Measurements from ENCODE around the gene TMEM150C. TPM values are rescaled to one million over a fixed set of nuclear protein-coding genes. Genes with fewer than 3 reads are reported as not detected.

TMEM150C gene
- total and polyA plus RNA-seq, 7 experiments from 2014 or later = 0.07 to 0.18 TPM; not detected in 5

- ChIA-PET POLR2A (no interaction called here), CTCF (no interaction called here)
- no peaks in the 10 kb centered on the region for H3K4me1 ChIP-seq (ENCODE audit: control insufficient read depth in 2 of 2, insufficient read depth in 2 of 2, low read length in 2 of 2)
- no peak overlapping the region for H3K27ac ChIP-seq (ENCODE audit: low read depth, low read length)
- Mint-ChIP-seq H3K4me1 (no peaks in the 10 kb centered on the region), H3K36me3 (peaks cover 0 to 7% (median 0%) of the 10 kb centered on the region in 5 donors), H3K9me3 (peaks cover 0 to 2% (median 0%) of the 10 kb centered on the region in 11 donors), H3K4me3 (no peak overlapping the region), H3K27me3 (peaks cover 3 to 43% (median 32%) of the 10 kb centered on the region in 5 donors), H3K27ac (no peak overlapping the region)
- H3K9me3 ChIP-seq (ENCODE audit: control insufficient read depth in 2 of 3, low read length in 3 of 3) = no peaks in the 10 kb centered on the region
- H3K27me3 ChIP-seq (ENCODE audit: control insufficient read depth in 2 of 2, insufficient read depth in 2 of 2, low read length in 2 of 2) = no peaks in the 10 kb centered on the region
- intact Hi-C loops (cut with micrococcal nuclease) = no loop called here
- ATAC-seq (no peak), DNase-seq (no peak)
- no peaks in the 10 kb centered on the region for H3K36me3 ChIP-seq (ENCODE audit: control insufficient read depth in 2 of 3, insufficient read depth in 3 of 3, low read length in 3 of 3)
- H3K4me3 ChIP-seq (ENCODE audit: low read length) = no peak overlapping the region
These were observed 51.6 kb downstream of the TMEM150C start for GRCh38 chr4:82510216-82510615.

GRCh38 chr4:82508806-82509428 is 52.9 kb downstream of the TMEM150C start:
- no peak overlapping the region for H3K4me3 Mint-ChIP-seq
- Histone ChIP-seq H3K27ac (ENCODE audit: low read depth, low read length) (no peak overlapping the region), H3K9me3 (ENCODE audit: control insufficient read depth in 2 of 3, low read length in 3 of 3) (no peaks in the 10 kb centered on the region), H3K4me3 (ENCODE audit: low read length) (no peak overlapping the region), H3K27me3 (ENCODE audit: control insufficient read depth in 2 of 2, insufficient read depth in 2 of 2, low read length in 2 of 2) (no peaks in the 10 kb centered on the region), H3K36me3 (ENCODE audit: control insufficient read depth in 2 of 3, insufficient read depth in 3 of 3, low read length in 3 of 3) (no peaks in the 10 kb centered on the region), H3K4me1 (ENCODE audit: control insufficient read depth in 2 of 2, insufficient read depth in 2 of 2, low read length in 2 of 2) (no peaks in the 10 kb centered on the region)
- H3K27ac Mint-ChIP-seq = no peak overlapping the region
- H3K27me3 Mint-ChIP-seq = peaks cover 3 to 35% (median 28%) of the 10 kb centered on the region in 5 donors
- intact Hi-C loops (cut with micrococcal nuclease) = no loop called here
- no peaks in the 10 kb centered on the region for H3K4me1 Mint-ChIP-seq
- ChIA-PET CTCF (no interaction called here), POLR2A (no interaction called here)
- DNase-seq (no peak), ATAC-seq (no peak)
- H3K36me3 Mint-ChIP-seq = peaks cover 0 to 7% (median 0%) of the 10 kb centered on the region in 5 donors
- peaks cover 0 to 2% (median 0%) of the 10 kb centered on the region in 11 donors for H3K9me3 Mint-ChIP-seq

- Mint-ChIP-seq H3K4me3 (no peak overlapping the region), H3K36me3 (peaks cover 0 to 1% (median 0%) of the 10 kb centered on the region in 5 donors), H3K4me1 (no peaks in the 10 kb centered on the region), H3K9me3 (peaks cover 0 to 2% (median 0%) of the 10 kb centered on the region in 11 donors), H3K27me3 (peaks cover 3 to 28% (median 19%) of the 10 kb centered on the region in 5 donors), H3K27ac (no peak overlapping the region)
- no peaks in the 10 kb centered on the region for H3K36me3 ChIP-seq (ENCODE audit: control insufficient read depth in 2 of 3, insufficient read depth in 3 of 3, low read length in 3 of 3)
- no peak for DNase-seq
- ChIA-PET POLR2A (no interaction called here), CTCF (no interaction called here)
- no peak for ATAC-seq
- H3K27ac ChIP-seq (ENCODE audit: low read depth, low read length) = no peak overlapping the region
- no peaks in the 10 kb centered on the region for H3K27me3 ChIP-seq (ENCODE audit: control insufficient read depth in 2 of 2, insufficient read depth in 2 of 2, low read length in 2 of 2)
- H3K9me3 ChIP-seq (ENCODE audit: control insufficient read depth in 2 of 3, low read length in 3 of 3) = no peaks in the 10 kb centered on the region
- intact Hi-C loops (cut with micrococcal nuclease) = no loop called here
- no peaks in the 10 kb centered on the region for H3K4me1 ChIP-seq (ENCODE audit: control insufficient read depth in 2 of 2, insufficient read depth in 2 of 2, low read length in 2 of 2)
- no peak overlapping the region for H3K4me3 ChIP-seq (ENCODE audit: low read length)
These were observed 53.8 kb downstream of the TMEM150C start for GRCh38 chr4:82508011-82508410.

- H3K9me3 Mint-ChIP-seq = no peaks in the 10 kb centered on the region
- intact Hi-C loops (cut with micrococcal nuclease) = no loop called here
- Histone ChIP-seq H3K4me1 (ENCODE audit: control insufficient read depth in 2 of 2, insufficient read depth in 2 of 2, low read length in 2 of 2) (no peaks in the 10 kb centered on the region), H3K27ac (ENCODE audit: low read depth, low read length) (no peak overlapping the region), H3K27me3 (ENCODE audit: control insufficient read depth in 2 of 2, insufficient read depth in 2 of 2, low read length in 2 of 2) (no peaks in the 10 kb centered on the region), H3K4me3 (ENCODE audit: low read length) (no peak overlapping the region), H3K9me3 (ENCODE audit: control insufficient read depth in 2 of 3, low read length in 3 of 3) (no peaks in the 10 kb centered on the region), H3K36me3 (ENCODE audit: control insufficient read depth in 2 of 3, insufficient read depth in 3 of 3, low read length in 3 of 3) (no peaks in the 10 kb centered on the region)
- peaks cover 0 to 3% (median 0%) of the 10 kb centered on the region in 5 donors for H3K36me3 Mint-ChIP-seq
- no peak overlapping the region for H3K4me3 Mint-ChIP-seq
- CTCF ChIA-PET = no interaction called here
- no peak overlapping the region for H3K27ac Mint-ChIP-seq
- peaks cover 0 to 3% (median 0%) of the 10 kb centered on the region in 5 donors for H3K27me3 Mint-ChIP-seq
- POLR2A ChIA-PET = no interaction called here
- no peak for DNase-seq
- ATAC-seq = no peak
- no peaks in the 10 kb centered on the region for H3K4me1 Mint-ChIP-seq
These were observed 60.7 kb downstream of the TMEM150C start for GRCh38 chr4:82501154-82501442.

GRCh38 chr4:82500435-82501153 is 61.2 kb downstream of the TMEM150C start:
- H3K9me3 Mint-ChIP-seq = no peaks in the 10 kb centered on the region
- DNase-seq (no peak), ATAC-seq (no peak)
- H3K27me3 ChIP-seq (ENCODE audit: control insufficient read depth in 2 of 2, insufficient read depth in 2 of 2, low read length in 2 of 2) = no peaks in the 10 kb centered on the region
- H3K9me3 ChIP-seq (ENCODE audit: control insufficient read depth in 2 of 3, low read length in 3 of 3) = no peaks in the 10 kb centered on the region
- H3K27me3 Mint-ChIP-seq = peaks cover 0 to 3% (median 0%) of the 10 kb centered on the region in 5 donors
- H3K4me1 Mint-ChIP-seq = no peaks in the 10 kb centered on the region
- H3K36me3 ChIP-seq (ENCODE audit: control insufficient read depth in 2 of 3, insufficient read depth in 3 of 3, low read length in 3 of 3) = no peaks in the 10 kb centered on the region
- no peak overlapping the region for H3K27ac Mint-ChIP-seq
- H3K36me3 Mint-ChIP-seq = peaks cover 0 to 3% (median 0%) of the 10 kb centered on the region in 5 donors
- H3K4me3 ChIP-seq (ENCODE audit: low read length) = no peak overlapping the region
- H3K4me3 Mint-ChIP-seq = no peak overlapping the region
- intact Hi-C loops (cut with micrococcal nuclease) = no loop called here
- POLR2A ChIA-PET = no interaction called here
- H3K27ac ChIP-seq (ENCODE audit: low read depth, low read length) = no peak overlapping the region
- no peaks in the 10 kb centered on the region for H3K4me1 ChIP-seq (ENCODE audit: control insufficient read depth in 2 of 2, insufficient read depth in 2 of 2, low read length in 2 of 2)
- CTCF ChIA-PET = interaction anchor here (0.7 kb wide), 1 partner anchor 10 kb away, joined by 3 read pairs; no protein-coding TSS in a partner anchor

- Histone ChIP-seq H3K36me3 (ENCODE audit: control insufficient read depth in 2 of 3, insufficient read depth in 3 of 3, low read length in 3 of 3) (no peaks in the 10 kb centered on the region), H3K9me3 (ENCODE audit: control insufficient read depth in 2 of 3, low read length in 3 of 3) (no peaks in the 10 kb centered on the region), H3K4me3 (ENCODE audit: low read length) (no peak overlapping the region), H3K4me1 (ENCODE audit: control insufficient read depth in 2 of 2, insufficient read depth in 2 of 2, low read length in 2 of 2) (no peaks in the 10 kb centered on the region), H3K27ac (ENCODE audit: low read depth, low read length) (no peak overlapping the region), H3K27me3 (ENCODE audit: control insufficient read depth in 2 of 2, insufficient read depth in 2 of 2, low read length in 2 of 2) (no peaks in the 10 kb centered on the region)
- ChIA-PET CTCF (interaction anchor here (0.7 kb wide), 1 partner anchor 9 kb away, joined by 3 read pairs; no protein-coding TSS in a partner anchor), POLR2A (no interaction called here)
- Mint-ChIP-seq H3K4me3 (no peak overlapping the region), H3K36me3 (peaks cover 0 to 3% (median 0%) of the 10 kb centered on the region in 5 donors), H3K9me3 (no peaks in the 10 kb centered on the region), H3K27ac (no peak overlapping the region), H3K4me1 (no peaks in the 10 kb centered on the region), H3K27me3 (peaks cover 0 to 3% (median 0%) of the 10 kb centered on the region in 5 donors)
- DNase-seq (no peak), ATAC-seq (no peak)
- intact Hi-C loops (cut with micrococcal nuclease) = no loop called here
These were observed 61.9 kb downstream of the TMEM150C start for GRCh38 chr4:82499738-82500434.

All from naive thymus-derived CD4-positive, alpha-beta T cell (primary cell).